Stimulated activated CD4-positive, alpha-beta T cell treated with anti-CD3 and anti-CD28 coated beads, Interleukin-12 subunit alpha, Interleukin-12 subunit beta, amount 100 ng/mL, for 24 hours (primary cell): ENCODE results near the gene PRODH2.
"Not testable (repeated sequence)": the region's sequence is repeated elsewhere in the genome, so short reads cannot be mapped to it uniquely, and the experiment has no call there.

ENCODE experiments used
- DNase-seq, 2 experiments: peaks; one replicate each; pipeline ENCODE4 v3.0.0-alpha.2; 2020; ENCODE audit warnings: low read depth in 2 of 2

The PRODH2 gene

GRCh38 chr19:35781650-35782049 lies 31.0 kb downstream of the PRODH2 start:
- DNase-seq = no peak

GRCh38 chr19:35780717-35781116 lies 31.9 kb downstream of the PRODH2 start:
- no peak for DNase-seq

- no peak for DNase-seq
Observed at GRCh38 chr19:35780058-35780457, 32.6 kb downstream of the PRODH2 start.

GRCh38 chr19:35779033-35779432 lies 33.6 kb downstream of the PRODH2 start:
- DNase-seq = no peak

- no peak for DNase-seq
Observed at GRCh38 chr19:35777961-35778360, 34.7 kb downstream of the PRODH2 start.

- DNase-seq = no peak
Observed at GRCh38 chr19:35777086-35777841, 35.4 kb downstream of the PRODH2 start.

GRCh38 chr19:35776102-35776788 lies 36.4 kb downstream of the PRODH2 start:
- no peak for DNase-seq

GRCh38 chr19:35775298-35776101 lies 37.1 kb downstream of the PRODH2 start, which contains the start of gene ARHGAP33:
Gene ARHGAP33, plus strand, starts transcription at chr19:35775564. Its CDS starts 95 bp downstream, at chr19:35775659.
- peak; percentile 97 to 100 for DNase-seq

- DNase-seq = no peak
Observed at GRCh38 chr19:35775046-35775297, 37.7 kb downstream of the PRODH2 start.

- no peak for DNase-seq
Observed at GRCh38 chr19:35774274-35775045, 38.2 kb downstream of the PRODH2 start.

GRCh38 chr19:35773020-35773806 lies 39.4 kb downstream of the PRODH2 start:
- DNase-seq = no peak

- DNase-seq = not testable (repeated sequence)
Observed at GRCh38 chr19:35772362-35772761, 40.3 kb downstream of the PRODH2 start.

- no peak for DNase-seq
Observed at GRCh38 chr19:35768082-35768421, 44.6 kb downstream of the PRODH2 start.

- no peak for DNase-seq
Observed at GRCh38 chr19:35767288-35768081, 45.2 kb downstream of the PRODH2 start.

- DNase-seq = no peak
Observed at GRCh38 chr19:35766571-35767104, 46.0 kb downstream of the PRODH2 start.

- DNase-seq = no peak
Observed at GRCh38 chr19:35764432-35765315, 48.0 kb downstream of the PRODH2 start.

GRCh38 chr19:35760711-35761349 lies 51.8 kb downstream of the PRODH2 start:
- DNase-seq = no peak

GRCh38 chr19:35759697-35760096 lies 52.9 kb downstream of the PRODH2 start:
- DNase-seq = no peak
